K562 (cell line): Measurements from ENCODE around the gene LY6G6D. TPM values are rescaled to one million over a fixed set of nuclear protein-coding genes. Genes with fewer than 3 reads are reported as not detected.

Experiments
- DIDO1 ChIP-seq: fragments of 450-650 bp; IDR thresholded peaks from 2 replicates; pipeline ENCODE4 v1.6.1; 2016; ENCODE audit warnings: low read depth, missing biosample characterization, missing genetic modification characterization
- HEY1 ChIP-seq: fragments of 250-450 bp; sonication (Bioruptor Pico); IDR thresholded peaks from 2 replicates; pipeline ENCODE4 v1.5.0; 2020; ENCODE audit warnings: mild to moderate bottlenecking, moderate library complexity, borderline replicate concordance
- NFRKB ChIP-seq: fragments of 450-650 bp; IDR thresholded peaks from 2 replicates; pipeline ENCODE4 v1.6.1; 2016; ENCODE audit warnings: low read depth
- SMARCE1 ChIP-seq: fragments of 450-650 bp; IDR thresholded peaks from 2 replicates; pipeline ENCODE4 v1.7.1; 2016; ENCODE audit warnings: mild to moderate bottlenecking
- SP1 ChIP-seq: sonication (generic); formaldehyde crosslinking; IDR thresholded peaks from 2 replicates; pipeline ENCODE4 v1.8.1; 2022; ENCODE audit warnings: mild to moderate bottlenecking, missing genetic modification reagents
- STAT5A ChIP-seq: IDR thresholded peaks from 2 replicates; pipeline ENCODE4 v1.6.1; 2012; ENCODE audit warnings: low read length, inconsistent platforms, borderline replicate concordance
- ZNF586 ChIP-seq: fragments of 450-650 bp; formaldehyde crosslinking; conservative IDR thresholded peaks from 2 replicates; pipeline ENCODE4 v1.4.0; 2020; ENCODE audit warnings: mild to moderate bottlenecking, moderate library complexity
- ZNF76 ChIP-seq: fragments of 250-450 bp; sonication (Bioruptor Pico); IDR thresholded peaks from 2 replicates; pipeline ENCODE4 v1.4.0; 2020; ENCODE audit warnings: mild to moderate bottlenecking, moderate library complexity, borderline replicate concordance
- polyA plus RNA-seq, 8 experiments: library from polyadenylated mRNA; depleted of rRNA in 4 of 8; stranded (reverse) in 5 of 8; unstranded in 3 of 8; fragments of >200 nt; fragmentation: Nextera tagmentation in 2 of 8; fragmentation: Illumina TruSeq in 1 of 8; extraction: Ambion mirVana in 2 of 8; extraction: Trizol in 1 of 8; gene quantifications; 2 replicates each; pipeline versions ENCODE4 v1.2.1 to v1.2.3, GENCODE V29; 2011 to 2014; ENCODE audit warnings: inconsistent platforms in 1 of 8, missing spikeins in 1 of 8
- total RNA-seq, 7 experiments: library from RNA; depleted of rRNA in 6 of 7; stranded (reverse); fragments of >200 nt in 6 of 7; fragmentation: Illumina TruSeq in 2 of 7; extraction: Trizol in 2 of 7; gene quantifications; 2 replicates each; pipeline versions ENCODE4 v1.2.1 to v1.2.3, GENCODE V29; 2011 to 2021; ENCODE audit warnings: low replicate concordance in 1 of 7
- TF ChIP-seq, protein P1 (sequence below): sonication (generic); formaldehyde crosslinking; IDR thresholded peaks from 2 replicates; pipeline ENCODE4 v1.8.0; 2022; ENCODE audit warnings: missing genetic modification reagents, mild to moderate bottlenecking, moderate library complexity, borderline replicate concordance
- TF ChIP-seq, protein P2 (sequence below): fragments of 250-450 bp; sonication (Bioruptor Pico); IDR thresholded peaks from 2 replicates; pipeline ENCODE4 v1.5.1; 2021; ENCODE audit warnings: mild to moderate bottlenecking
- TF ChIP-seq, protein P3 (sequence below): fragments of 200-600 bp; sonication (generic); IDR thresholded peaks from one replicate; pipeline ENCODE4 v1.6.1; 2012; ENCODE audit warnings: mild to moderate bottlenecking, low read depth, low read length, inconsistent platforms
- TF ChIP-seq, protein P4 (sequence below): fragments of 450-650 bp; IDR thresholded peaks from 2 replicates; pipeline ENCODE4 v1.6.1; 2016; ENCODE audit warnings: antibody characterized with exemption

The LY6G6D gene
- total and polyA plus RNA-seq, 9 of the 15 experiments (the other 6 are each of a cell fraction or from before 2014, with no cell fraction given), result 0.30 to 0.38 TPM; not detected in 7

DNA sequence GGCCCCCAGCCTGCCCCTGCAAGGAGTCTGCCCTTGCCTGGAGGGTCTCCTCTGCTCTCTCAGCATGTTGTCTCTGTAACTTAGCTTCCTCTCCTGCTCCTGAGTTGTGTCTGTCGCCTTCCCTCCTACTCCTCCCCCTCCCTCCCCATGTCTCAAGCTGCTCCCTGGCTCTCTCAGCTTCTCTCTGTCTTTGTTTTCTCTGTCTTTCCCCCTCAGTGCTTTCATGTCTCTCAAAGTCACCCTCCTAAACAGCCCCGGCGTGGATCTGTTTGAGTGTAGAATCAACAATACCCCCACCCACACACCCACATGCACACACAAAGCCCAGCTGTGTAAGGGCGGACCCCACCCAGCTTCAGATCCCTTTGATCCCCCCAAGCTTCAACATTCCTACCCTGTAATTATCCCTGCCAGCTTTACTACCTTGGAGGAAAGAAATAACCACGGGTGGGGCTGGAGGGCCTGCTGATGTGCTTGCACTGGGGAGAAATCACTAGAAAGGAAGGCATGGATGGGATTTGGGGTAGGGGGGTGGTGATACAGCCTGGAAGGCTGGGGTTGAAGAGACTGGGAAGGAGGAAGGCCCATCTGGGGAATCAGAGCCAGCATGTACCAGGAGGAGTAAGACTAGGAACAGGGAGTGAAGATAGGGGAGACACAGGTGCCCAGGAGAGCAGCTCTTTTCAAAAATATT is 1.0 kb upstream of the LY6G6D start (continued):
- TF ChIP-seq, protein P1, sequence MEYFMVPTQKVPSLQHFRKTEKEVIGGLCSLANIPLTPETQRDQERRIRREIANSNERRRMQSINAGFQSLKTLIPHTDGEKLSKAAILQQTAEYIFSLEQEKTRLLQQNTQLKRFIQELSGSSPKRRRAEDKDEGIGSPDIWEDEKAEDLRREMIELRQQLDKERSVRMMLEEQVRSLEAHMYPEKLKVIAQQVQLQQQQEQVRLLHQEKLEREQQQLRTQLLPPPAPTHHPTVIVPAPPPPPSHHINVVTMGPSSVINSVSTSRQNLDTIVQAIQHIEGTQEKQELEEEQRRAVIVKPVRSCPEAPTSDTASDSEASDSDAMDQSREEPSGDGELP, result peak; percentile 8; the same call in 1 of the 2 replicates
- TF ChIP-seq, protein P2, sequence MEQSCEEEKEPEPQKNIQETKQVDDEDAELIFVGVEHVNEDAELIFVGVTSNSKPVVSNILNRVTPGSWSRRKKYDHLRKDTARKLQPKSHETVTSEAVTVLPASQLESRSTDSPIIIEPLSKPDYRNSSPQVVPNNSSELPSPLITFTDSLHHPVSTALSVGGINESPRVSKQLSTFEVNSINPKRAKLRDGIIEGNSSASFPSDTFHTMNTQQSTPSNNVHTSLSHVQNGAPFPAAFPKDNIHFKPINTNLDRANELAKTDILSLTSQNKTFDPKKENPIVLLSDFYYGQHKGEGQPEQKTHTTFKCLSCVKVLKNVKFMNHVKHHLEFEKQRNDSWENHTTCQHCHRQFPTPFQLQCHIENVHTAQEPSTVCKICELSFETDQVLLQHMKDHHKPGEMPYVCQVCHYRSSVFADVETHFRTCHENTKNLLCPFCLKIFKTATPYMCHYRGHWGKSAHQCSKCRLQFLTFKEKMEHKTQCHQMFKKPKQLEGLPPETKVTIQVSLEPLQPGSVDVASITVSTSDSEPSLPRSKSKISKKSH (CRISPR knock-in tag), result no peak
- TF ChIP-seq NFRKB, result no peak
- TF ChIP-seq SP1 (CRISPR knock-in tag), result no peak
- TF ChIP-seq, protein P3, sequence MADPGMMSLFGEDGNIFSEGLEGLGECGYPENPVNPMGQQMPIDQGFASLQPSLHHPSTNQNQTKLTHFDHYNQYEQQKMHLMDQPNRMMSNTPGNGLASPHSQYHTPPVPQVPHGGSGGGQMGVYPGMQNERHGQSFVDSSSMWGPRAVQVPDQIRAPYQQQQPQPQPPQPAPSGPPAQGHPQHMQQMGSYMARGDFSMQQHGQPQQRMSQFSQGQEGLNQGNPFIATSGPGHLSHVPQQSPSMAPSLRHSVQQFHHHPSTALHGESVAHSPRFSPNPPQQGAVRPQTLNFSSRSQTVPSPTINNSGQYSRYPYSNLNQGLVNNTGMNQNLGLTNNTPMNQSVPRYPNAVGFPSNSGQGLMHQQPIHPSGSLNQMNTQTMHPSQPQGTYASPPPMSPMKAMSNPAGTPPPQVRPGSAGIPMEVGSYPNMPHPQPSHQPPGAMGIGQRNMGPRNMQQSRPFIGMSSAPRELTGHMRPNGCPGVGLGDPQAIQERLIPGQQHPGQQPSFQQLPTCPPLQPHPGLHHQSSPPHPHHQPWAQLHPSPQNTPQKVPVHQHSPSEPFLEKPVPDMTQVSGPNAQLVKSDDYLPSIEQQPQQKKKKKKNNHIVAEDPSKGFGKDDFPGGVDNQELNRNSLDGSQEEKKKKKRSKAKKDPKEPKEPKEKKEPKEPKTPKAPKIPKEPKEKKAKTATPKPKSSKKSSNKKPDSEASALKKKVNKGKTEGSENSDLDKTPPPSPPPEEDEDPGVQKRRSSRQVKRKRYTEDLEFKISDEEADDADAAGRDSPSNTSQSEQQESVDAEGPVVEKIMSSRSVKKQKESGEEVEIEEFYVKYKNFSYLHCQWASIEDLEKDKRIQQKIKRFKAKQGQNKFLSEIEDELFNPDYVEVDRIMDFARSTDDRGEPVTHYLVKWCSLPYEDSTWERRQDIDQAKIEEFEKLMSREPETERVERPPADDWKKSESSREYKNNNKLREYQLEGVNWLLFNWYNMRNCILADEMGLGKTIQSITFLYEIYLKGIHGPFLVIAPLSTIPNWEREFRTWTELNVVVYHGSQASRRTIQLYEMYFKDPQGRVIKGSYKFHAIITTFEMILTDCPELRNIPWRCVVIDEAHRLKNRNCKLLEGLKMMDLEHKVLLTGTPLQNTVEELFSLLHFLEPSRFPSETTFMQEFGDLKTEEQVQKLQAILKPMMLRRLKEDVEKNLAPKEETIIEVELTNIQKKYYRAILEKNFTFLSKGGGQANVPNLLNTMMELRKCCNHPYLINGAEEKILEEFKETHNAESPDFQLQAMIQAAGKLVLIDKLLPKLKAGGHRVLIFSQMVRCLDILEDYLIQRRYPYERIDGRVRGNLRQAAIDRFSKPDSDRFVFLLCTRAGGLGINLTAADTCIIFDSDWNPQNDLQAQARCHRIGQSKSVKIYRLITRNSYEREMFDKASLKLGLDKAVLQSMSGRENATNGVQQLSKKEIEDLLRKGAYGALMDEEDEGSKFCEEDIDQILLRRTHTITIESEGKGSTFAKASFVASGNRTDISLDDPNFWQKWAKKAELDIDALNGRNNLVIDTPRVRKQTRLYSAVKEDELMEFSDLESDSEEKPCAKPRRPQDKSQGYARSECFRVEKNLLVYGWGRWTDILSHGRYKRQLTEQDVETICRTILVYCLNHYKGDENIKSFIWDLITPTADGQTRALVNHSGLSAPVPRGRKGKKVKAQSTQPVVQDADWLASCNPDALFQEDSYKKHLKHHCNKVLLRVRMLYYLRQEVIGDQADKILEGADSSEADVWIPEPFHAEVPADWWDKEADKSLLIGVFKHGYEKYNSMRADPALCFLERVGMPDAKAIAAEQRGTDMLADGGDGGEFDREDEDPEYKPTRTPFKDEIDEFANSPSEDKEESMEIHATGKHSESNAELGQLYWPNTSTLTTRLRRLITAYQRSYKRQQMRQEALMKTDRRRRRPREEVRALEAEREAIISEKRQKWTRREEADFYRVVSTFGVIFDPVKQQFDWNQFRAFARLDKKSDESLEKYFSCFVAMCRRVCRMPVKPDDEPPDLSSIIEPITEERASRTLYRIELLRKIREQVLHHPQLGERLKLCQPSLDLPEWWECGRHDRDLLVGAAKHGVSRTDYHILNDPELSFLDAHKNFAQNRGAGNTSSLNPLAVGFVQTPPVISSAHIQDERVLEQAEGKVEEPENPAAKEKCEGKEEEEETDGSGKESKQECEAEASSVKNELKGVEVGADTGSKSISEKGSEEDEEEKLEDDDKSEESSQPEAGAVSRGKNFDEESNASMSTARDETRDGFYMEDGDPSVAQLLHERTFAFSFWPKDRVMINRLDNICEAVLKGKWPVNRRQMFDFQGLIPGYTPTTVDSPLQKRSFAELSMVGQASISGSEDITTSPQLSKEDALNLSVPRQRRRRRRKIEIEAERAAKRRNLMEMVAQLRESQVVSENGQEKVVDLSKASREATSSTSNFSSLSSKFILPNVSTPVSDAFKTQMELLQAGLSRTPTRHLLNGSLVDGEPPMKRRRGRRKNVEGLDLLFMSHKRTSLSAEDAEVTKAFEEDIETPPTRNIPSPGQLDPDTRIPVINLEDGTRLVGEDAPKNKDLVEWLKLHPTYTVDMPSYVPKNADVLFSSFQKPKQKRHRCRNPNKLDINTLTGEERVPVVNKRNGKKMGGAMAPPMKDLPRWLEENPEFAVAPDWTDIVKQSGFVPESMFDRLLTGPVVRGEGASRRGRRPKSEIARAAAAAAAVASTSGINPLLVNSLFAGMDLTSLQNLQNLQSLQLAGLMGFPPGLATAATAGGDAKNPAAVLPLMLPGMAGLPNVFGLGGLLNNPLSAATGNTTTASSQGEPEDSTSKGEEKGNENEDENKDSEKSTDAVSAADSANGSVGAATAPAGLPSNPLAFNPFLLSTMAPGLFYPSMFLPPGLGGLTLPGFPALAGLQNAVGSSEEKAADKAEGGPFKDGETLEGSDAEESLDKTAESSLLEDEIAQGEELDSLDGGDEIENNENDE, result no peak
- no peak for TF ChIP-seq HEY1 (CRISPR knock-in tag)
- TF ChIP-seq, protein P4, sequence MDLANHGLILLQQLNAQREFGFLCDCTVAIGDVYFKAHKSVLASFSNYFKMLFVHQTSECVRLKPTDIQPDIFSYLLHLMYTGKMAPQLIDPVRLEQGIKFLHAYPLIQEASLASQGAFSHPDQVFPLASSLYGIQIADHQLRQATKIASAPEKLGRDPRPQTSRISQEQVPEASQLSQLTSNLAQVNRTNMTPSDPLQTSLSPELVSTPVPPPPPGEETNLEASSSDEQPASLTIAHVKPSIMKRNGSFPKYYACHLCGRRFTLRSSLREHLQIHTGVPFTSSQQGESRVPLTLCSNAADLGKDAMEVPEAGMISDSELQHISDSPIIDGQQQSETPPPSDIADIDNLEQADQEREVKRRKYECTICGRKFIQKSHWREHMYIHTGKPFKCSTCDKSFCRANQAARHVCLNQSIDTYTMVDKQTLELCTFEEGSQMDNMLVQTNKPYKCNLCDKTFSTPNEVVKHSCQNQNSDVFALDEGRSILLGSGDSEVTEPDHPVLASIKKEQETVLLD, result no peak
- TF ChIP-seq ZNF586 (CRISPR knock-in tag), result no peak
- 0 out of 2 replicates have a peak, but pooled peaks have one; percentile 34 for TF ChIP-seq SMARCE1
- no peak for TF ChIP-seq STAT5A
- no peak for TF ChIP-seq DIDO1 (tag)
- TF ChIP-seq ZNF76, result no peak
